Stimulated activated effector memory CD8-positive, alpha-beta T cell treated with anti-CD3 and anti-CD28 coated beads, Interleukin-12 subunit alpha, Interleukin-12 subunit beta, amount 100 ng/mL, for 72 hours (primary cell): ENCODE data around the gene FAM107B.

Experiments used
- ATAC-seq: fragments of 150-1000 bp; cut with Tn5 transposase; 2 replicates; pipeline ENCODE4 v1.10.0; 2021
- DNase-seq, 2 donors: peaks; one replicate each; pipeline ENCODE4 v3.0.0; 2021 to 2022; ENCODE audit warnings: low spot score in 2 of 2
- H3K27ac Mint-ChIP-seq: one replicate; pipeline ENCODE4 v1.8.0; 2022; ENCODE audit warnings: mild to moderate bottlenecking, mixed read lengths
- H3K36me3 Mint-ChIP-seq: one replicate; pipeline ENCODE4 v1.8.0; 2022; ENCODE audit warnings: mild to moderate bottlenecking, mixed read lengths
- H3K4me1 Mint-ChIP-seq: one replicate; pipeline ENCODE4 v1.8.0; 2022; ENCODE audit warnings: mixed read lengths
- H3K4me3 Mint-ChIP-seq: one replicate; pipeline ENCODE4 v1.8.0; 2022; ENCODE audit warnings: mild to moderate bottlenecking, mixed read lengths
- H3K9me3 Mint-ChIP-seq: one replicate; pipeline ENCODE4 v1.8.0; 2022; ENCODE audit warnings: mixed read lengths

The FAM107B gene

GRCh38 chr10:14543046-14543903 is 231.4 kb downstream of the FAM107B start:
- H3K36me3 Mint-ChIP-seq = peaks cover 78% of the 10 kb centered on the region
- peak overlapping the region; percentile 61 for H3K4me3 Mint-ChIP-seq
- peaks cover 77% of the 10 kb centered on the region for H3K4me1 Mint-ChIP-seq
- ATAC-seq (peak; percentile 89), DNase-seq (no peak)
- H3K9me3 Mint-ChIP-seq = no peaks in the 10 kb centered on the region
- peak overlapping the region; percentile 87 for H3K27ac Mint-ChIP-seq

DNA sequence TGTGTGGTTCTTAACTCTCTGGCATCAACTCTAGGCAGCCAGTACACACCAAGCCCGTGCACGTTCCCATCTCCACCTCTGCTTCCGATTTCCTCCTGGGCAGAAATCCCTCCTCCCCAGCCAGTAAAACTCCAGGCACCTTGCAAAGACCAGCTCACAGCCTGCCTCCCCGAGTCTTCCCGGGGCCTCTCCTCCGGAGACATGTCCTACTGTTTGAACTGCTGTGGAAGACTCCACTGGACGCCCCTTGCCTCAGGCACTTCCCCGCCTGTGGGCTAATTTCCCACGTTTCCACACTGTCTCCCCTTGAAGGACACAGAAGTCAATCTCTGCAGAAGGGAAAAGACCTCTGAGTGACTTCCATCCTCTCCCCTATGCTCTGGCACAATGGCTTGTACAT is 233.3 kb downstream of the FAM107B start:
- no peak overlapping the region for H3K4me3 Mint-ChIP-seq
- DNase-seq (no peak), ATAC-seq (no peak)
- H3K36me3 Mint-ChIP-seq = peaks cover 80% of the 10 kb centered on the region
- peak overlapping the region; percentile 82 for H3K27ac Mint-ChIP-seq
- peaks cover 68% of the 10 kb centered on the region for H3K4me1 Mint-ChIP-seq
- no peaks in the 10 kb centered on the region for H3K9me3 Mint-ChIP-seq

DNA sequence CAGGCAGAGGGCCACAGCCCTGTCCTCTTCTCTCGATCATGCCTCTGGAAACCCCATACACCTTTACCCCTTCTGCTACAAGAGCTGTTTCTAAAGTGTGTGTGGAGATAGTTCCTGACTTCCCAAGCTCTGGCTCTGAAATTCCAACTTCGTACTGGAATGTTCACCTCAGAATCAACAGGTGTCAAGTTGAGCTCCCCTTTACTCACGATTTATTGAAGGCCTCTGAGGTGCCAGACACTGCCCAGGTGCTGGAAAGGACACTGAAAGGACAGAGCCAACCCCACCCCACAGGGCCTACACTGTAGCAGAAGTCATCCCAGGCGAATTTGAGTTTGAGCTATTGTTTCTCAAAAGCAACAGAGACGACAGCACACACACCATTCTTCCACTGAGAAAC is 234.1 kb downstream of the FAM107B start:
- ATAC-seq (no peak), DNase-seq (no peak)
- Mint-ChIP-seq H3K27ac (peak overlapping the region; percentile 82), H3K4me1 (peaks cover 60% of the 10 kb centered on the region), H3K36me3 (peaks cover 82% of the 10 kb centered on the region), H3K4me3 (no peak overlapping the region), H3K9me3 (no peaks in the 10 kb centered on the region)

DNA sequence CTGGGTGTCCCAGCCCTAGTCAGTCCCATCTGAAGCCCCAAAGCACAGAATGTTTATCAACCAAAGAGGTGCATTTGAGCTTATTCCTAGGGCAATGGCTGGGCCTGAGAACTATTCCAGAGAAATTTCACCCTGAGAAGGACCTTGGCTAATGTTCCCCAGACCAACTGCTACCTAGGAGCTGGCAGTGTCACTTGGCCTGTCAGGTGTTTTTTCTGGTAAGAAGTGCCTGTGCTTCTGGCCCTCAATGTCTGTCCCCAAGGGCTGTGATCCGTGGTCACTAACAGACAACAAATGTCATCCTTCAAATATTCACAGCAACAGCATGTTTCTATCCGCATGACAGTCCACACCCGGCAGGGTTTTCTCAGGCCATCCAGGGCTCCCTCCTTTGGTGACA is 234.6 kb downstream of the FAM107B start:
- H3K4me1 Mint-ChIP-seq = peaks cover 60% of the 10 kb centered on the region
- no peaks in the 10 kb centered on the region for H3K9me3 Mint-ChIP-seq
- H3K4me3 Mint-ChIP-seq = no peak overlapping the region
- ATAC-seq = no peak
- H3K36me3 Mint-ChIP-seq = peaks cover 82% of the 10 kb centered on the region
- no peak for DNase-seq
- H3K27ac Mint-ChIP-seq = peak overlapping the region; percentile 82

DNA sequence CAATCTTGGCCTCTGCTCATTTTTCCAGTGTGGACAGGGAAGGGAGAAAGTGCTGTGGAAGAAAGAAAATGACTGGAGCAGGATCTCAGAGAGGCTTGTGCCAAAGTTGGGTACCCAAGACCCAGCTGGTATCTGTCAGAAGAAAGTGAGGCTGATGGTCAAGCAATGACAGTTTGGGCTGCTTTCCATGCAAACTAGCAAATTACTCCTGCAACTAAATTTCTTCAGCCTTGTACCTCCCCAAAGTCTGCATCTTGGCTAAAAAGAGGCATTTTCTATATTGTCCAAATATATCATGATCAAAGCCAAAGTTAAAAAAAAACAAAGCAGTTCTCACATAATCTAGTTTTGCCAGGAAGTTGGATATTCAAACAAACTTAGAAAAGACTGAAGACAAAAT is 235.5 kb downstream of the FAM107B start:
- H3K4me3 Mint-ChIP-seq = no peak overlapping the region
- DNase-seq (no peak), ATAC-seq (no peak)
- no peaks in the 10 kb centered on the region for H3K9me3 Mint-ChIP-seq
- H3K27ac Mint-ChIP-seq = peak overlapping the region; percentile 82
- peaks cover 64% of the 10 kb centered on the region for H3K4me1 Mint-ChIP-seq
- peaks cover 88% of the 10 kb centered on the region for H3K36me3 Mint-ChIP-seq

GRCh38 chr10:14536241-14537213 is 238.2 kb downstream of the FAM107B start:
- H3K4me1 Mint-ChIP-seq = peaks cover 65% of the 10 kb centered on the region
- peaks cover 88% of the 10 kb centered on the region for H3K36me3 Mint-ChIP-seq
- no peaks in the 10 kb centered on the region for H3K9me3 Mint-ChIP-seq
- H3K4me3 Mint-ChIP-seq = no peak overlapping the region
- DNase-seq (peak in 1 of 2 donors; percentile 55), ATAC-seq (peak; percentile 56)
- H3K27ac Mint-ChIP-seq = peak overlapping the region; percentile 56

DNA sequence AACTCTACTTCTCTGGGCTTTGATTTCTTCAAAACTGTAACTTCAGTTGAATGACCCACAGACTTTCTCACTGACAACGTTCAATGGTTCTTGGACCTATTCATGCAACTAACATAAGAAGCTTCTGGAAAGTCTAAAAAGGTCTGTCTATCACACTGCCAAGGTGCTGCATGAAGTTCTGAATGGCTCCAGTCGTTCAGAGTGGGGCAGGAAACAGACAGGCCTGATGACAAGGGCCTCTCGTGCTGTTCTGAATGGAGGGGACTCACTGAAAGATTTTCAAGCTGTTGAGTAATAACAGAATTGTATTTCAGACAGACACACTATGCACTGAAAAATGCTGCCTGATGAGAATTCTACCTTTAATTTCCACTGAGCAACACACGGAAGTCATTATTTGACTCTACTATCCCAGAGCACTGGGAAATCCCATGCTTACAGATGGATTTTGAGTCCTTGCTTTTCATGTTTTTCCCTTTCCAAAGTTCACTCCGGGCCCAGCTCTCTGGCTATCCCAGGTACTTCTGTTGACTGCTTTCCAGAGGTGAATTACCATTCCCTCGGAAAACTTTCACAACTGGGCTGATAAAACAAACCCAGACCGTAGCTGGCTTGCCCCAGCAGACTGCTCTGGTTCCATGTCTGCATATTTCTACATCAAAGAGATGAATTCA is 239.1 kb downstream of the FAM107B start:
- Mint-ChIP-seq H3K4me1 (peaks cover 65% of the 10 kb centered on the region), H3K36me3 (peaks cover 86% of the 10 kb centered on the region), H3K9me3 (no peaks in the 10 kb centered on the region), H3K27ac (peak overlapping the region; percentile 87), H3K4me3 (no peak overlapping the region)
- no peak for DNase-seq
- ATAC-seq = peak; percentile 66

DNA sequence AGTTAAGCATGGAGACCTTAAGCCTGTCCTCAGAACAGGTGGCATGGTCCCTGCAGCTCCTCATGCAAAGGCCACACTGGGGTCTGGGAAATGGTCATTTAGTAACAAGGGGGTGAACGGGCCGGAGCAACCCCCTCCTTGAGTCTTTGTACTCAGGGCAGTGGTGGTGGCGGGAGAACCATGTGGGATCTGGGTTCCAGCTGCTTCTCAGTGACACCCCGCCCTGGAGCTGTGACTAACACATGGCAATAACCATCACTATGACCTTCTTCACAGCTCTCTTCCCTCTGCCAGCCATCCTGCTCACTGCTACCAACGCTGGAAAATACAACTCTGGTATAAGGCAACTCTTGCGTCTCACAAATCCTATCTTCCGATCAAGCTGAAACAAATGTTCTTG is 240.5 kb downstream of the FAM107B start:
- no peaks in the 10 kb centered on the region for H3K9me3 Mint-ChIP-seq
- peak overlapping the region; percentile 87 for H3K27ac Mint-ChIP-seq
- ATAC-seq = no peak
- H3K36me3 Mint-ChIP-seq = peaks cover 88% of the 10 kb centered on the region
- H3K4me1 Mint-ChIP-seq = peaks cover 65% of the 10 kb centered on the region
- H3K4me3 Mint-ChIP-seq = no peak overlapping the region
- peak in 1 of 2 donors; percentile 43 for DNase-seq

DNA sequence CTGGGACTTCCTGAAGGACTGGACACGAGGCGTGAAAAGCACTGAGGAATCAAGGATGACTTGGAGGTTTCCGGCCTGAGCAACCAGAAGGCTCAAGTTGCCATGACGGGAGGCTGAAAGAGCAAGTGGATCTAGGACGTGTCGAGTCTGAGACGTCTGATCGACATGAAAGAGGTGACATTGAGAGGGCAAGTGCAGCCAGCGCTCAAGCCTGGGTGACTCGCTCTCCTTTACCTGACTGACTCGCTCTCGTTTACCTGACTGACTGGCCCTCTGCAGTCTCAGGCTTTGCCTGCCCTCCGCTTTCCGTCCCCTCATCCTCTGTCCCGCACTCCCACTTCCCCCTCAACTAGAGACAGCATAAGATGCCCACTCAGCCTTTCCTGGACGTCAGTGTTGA is 241.4 kb downstream of the FAM107B start:
- DNase-seq = peak in 1 of 2 donors; percentile 46
- Mint-ChIP-seq H3K27ac (peak overlapping the region; percentile 87), H3K36me3 (peaks cover 90% of the 10 kb centered on the region), H3K4me1 (peaks cover 71% of the 10 kb centered on the region), H3K4me3 (no peak overlapping the region), H3K9me3 (no peaks in the 10 kb centered on the region)
- ATAC-seq = no peak

GRCh38 chr10:14532473-14533251 is 242.0 kb downstream of the FAM107B start:
- ATAC-seq (peak; percentile 61), DNase-seq (peak in 1 of 2 donors; percentile 41)
- Mint-ChIP-seq H3K9me3 (no peaks in the 10 kb centered on the region), H3K4me1 (peaks cover 73% of the 10 kb centered on the region), H3K4me3 (no peak overlapping the region), H3K27ac (peak overlapping the region; percentile 87), H3K36me3 (peaks cover 90% of the 10 kb centered on the region)

DNA sequence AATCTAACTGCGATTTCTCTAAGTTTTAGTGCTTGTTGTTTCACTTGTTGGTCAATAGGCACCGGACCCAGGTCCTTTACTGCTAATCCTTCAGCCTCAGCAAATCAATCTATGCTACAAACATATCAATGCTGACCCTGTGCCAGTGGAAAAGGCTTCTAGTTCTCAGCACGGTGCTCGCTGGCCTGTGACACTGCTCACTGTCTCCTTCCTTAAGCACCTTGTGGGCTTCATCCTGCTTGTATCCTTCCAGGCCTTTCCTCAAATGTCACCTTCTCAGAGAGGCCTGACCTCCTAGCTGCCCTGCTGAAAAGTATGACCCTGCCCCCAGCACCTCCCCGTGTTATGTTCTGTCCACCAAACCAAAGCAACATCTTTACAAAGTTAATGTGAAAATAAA is 242.7 kb downstream of the FAM107B start:
- ATAC-seq (no peak), DNase-seq (no peak)
- Mint-ChIP-seq H3K4me1 (peaks cover 69% of the 10 kb centered on the region), H3K4me3 (no peak overlapping the region), H3K27ac (peak overlapping the region; percentile 87), H3K9me3 (no peaks in the 10 kb centered on the region), H3K36me3 (peaks cover 90% of the 10 kb centered on the region)

GRCh38 chr10:14530465-14530864 is 244.2 kb downstream of the FAM107B start:
- ATAC-seq (no peak), DNase-seq (peak in 1 of 2 donors; percentile 40)
- Mint-ChIP-seq H3K9me3 (no peaks in the 10 kb centered on the region), H3K4me1 (peaks cover 70% of the 10 kb centered on the region), H3K27ac (peak overlapping the region; percentile 79), H3K36me3 (peaks cover 94% of the 10 kb centered on the region), H3K4me3 (no peak overlapping the region)

DNA sequence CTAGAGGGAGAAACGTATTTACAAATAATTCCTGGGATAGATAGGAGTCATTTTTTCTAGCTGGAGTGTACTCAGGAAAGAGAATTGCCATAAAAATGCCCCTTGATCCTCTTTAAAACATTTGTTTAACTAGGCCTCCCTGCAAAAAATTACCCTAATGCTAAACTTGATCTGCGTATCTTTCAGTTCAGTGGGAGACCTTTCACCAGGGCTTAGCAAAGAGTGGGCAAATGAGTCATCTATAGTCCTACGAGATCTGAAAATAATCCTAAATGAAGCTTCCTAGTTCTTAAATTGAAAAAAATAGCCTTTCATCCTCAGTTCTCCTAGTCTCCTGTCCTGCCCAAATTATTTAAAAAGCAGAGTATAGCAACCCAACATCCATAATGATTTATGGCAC is 245.3 kb downstream of the FAM107B start:
- Mint-ChIP-seq H3K4me3 (no peak overlapping the region), H3K36me3 (peaks cover 90% of the 10 kb centered on the region), H3K4me1 (peaks cover 67% of the 10 kb centered on the region), H3K27ac (peak overlapping the region; percentile 79), H3K9me3 (no peaks in the 10 kb centered on the region)
- DNase-seq (no peak), ATAC-seq (no peak)

DNA sequence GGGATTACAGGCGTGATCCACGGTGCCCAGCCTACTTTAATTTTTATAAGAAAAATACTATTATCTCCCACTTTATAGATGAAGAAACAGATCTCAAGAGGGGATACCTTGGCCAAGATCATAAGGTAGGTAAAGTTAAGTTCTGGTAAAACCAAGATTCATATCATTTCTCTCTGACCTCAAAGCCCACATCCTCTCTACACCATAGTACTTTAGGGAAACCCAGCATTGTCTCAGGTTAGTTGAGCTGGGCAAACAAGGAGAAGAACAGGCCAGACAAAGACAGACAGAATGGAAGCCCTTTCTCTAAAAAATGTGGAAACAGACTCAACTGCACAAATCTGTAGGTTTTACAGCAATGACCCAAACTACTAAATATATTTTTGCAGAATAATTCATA is 246.2 kb downstream of the FAM107B start:
- DNase-seq (no peak), ATAC-seq (peak; percentile 92)
- peaks cover 65% of the 10 kb centered on the region for H3K4me1 Mint-ChIP-seq
- no peak overlapping the region for H3K4me3 Mint-ChIP-seq
- H3K36me3 Mint-ChIP-seq = peaks cover 90% of the 10 kb centered on the region
- H3K27ac Mint-ChIP-seq = peak overlapping the region; percentile 79
- no peaks in the 10 kb centered on the region for H3K9me3 Mint-ChIP-seq
